KBM-7 (cell line): ENCODE results near the gene CCDC71L.
"Not testable (repeated sequence)": the region's sequence is repeated elsewhere in the genome, so short reads cannot be mapped to it uniquely, and the experiment has no call there.

Experiments
- DNase-seq: peaks from one replicate; pipeline ENCODE4 v3.0.0-alpha.2; 2015
- in situ Hi-C: fragments of 300-500 bp; cut with MboI; formaldehyde crosslinking; loops from 2 replicates; pipeline ENCODE4 v1.14.3; 2020; ENCODE audit warnings: low sequenced_read_pairs, low pct_unique_long_range_greater_than_20kb, mixed read lengths

Gene CCDC71L

GRCh38 chr7:106660862-106661720 lies at the start of gene CCDC71L:
Gene CCDC71L (minus strand): TSS chr7:106661158. CDS start chr7:106660896, 262 bp downstream.
- in situ Hi-C loops, result no loop called here
- peak; percentile 96 for DNase-seq

GRCh38 chr7:106709604-106710003 lies 48.6 kb upstream of the CCDC71L start:
- in situ Hi-C loops, DNase-seq: not testable (repeated sequence)

DNA sequence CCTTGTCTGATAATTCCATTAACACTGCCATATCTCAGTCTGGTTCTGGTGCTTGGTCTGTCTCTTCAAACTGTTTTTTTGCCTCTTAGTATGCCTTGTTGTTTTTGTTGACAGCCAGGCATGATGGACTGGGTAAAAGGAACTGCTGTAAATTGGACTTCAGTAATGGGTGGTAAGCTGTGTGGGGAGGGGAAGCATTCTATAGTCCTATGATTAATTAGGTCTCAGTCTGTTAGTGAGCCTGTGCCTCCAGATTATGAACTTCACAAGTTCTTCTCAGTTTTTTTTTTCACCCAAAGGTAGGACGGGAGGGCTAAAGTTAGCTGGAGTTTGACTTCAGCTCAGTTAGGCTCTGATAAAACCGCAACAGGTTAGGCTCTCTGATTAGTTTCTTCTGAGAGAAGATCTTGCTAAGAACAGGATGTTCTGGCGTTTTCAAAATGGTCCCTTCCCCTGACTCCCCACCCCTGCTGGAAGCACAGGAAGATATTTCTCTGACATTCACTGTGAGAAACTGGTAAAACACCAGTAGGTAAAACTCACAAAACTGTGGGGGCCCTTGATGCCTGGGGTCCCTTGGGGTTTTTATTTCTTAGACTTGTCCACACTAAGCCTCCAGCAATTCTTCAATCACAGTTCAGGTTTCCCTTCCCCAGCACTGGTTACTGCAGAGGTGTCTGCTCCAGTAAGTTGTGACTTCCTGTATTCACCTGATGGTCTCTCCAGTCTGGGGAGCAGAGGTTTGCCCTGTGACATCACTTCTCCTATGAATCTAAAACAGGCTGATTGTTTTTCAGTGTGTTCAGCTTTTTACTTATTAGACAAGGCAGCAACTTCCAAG lies 43.3 kb upstream of the CCDC71L start:
- in situ Hi-C loops, result no loop called here
- no peak for DNase-seq

DNA sequence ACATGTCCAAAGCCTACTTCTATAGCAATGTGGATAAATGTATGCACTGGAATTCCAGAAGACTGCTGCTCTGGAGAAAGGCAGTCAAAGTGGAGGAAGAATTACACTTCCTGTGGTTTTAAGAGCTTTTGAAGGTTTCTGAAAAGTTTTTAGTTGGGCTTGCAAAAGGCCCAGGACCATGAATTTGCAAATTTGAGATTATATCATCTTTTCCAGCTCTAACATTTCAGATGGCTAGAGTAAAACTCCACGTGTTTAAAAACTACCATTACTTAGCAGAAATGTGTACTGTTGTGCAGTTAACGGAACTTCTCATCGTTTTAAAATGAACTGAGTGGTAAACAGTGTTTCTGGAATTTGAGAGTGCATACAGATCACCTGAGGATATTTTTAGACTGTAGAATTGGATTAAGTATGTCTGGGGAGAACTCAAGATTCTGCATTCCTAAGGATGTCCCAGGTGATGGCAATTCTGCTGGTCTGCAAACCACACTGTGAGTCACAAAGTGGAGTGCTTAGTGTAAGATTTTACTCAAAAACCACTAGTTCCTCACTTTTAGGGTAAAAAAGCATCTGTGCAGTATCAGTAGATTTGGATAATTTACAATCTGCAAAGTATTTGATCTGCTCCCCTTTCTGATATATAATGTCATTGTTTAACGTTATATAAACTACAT lies 32.9 kb upstream of the CCDC71L start:
- in situ Hi-C loops, result no loop called here

GRCh38 chr7:106692450-106693051 lies 31.6 kb upstream of the CCDC71L start:
- in situ Hi-C loops, result no loop called here
- no peak for DNase-seq

More for the DNA sequence above, 32.9 kb upstream of the CCDC71L start:
- no peak for DNase-seq

DNA sequence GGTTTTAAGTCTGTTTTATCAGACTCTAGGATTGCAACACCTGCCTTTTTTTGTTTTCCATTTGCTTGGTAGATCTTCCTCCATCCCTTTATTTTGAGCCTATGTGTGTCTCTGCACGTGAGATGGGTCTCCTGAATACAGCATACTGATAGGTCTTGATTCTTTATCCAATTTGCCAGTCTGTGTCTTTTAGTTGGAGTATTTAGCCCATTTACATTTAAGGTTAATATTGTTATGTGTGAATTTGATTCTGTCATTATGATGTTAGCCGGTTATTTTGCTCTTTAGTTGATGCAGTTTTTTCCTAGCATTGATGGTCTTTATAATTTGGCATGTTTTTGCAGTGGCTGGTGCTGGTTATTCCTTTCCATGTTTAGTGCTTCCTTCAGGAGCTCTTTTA lies 27.2 kb upstream of the CCDC71L start:
- not testable (repeated sequence) for DNase-seq

DNA sequence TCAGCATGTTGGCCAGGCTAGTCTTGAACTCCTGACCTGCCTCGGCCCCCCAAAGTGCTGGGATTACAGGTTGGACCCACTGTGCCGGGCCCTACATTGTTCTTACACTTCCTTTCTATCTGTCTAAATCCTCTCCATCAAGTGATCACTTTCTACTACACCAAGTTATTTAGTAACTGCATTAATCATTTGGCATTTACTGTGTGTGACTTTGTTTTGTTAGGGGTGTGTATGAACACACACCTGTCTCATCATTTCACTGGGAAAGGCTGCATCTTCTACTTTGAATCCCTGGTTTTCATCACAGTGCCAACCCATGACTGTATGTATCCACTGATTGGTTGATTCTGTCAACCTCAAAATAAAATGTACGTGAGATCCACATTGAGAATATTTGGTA lies 23.0 kb upstream of the CCDC71L start:
- no peak for DNase-seq
- in situ Hi-C loops, result no loop called here

More for the DNA sequence above, 27.2 kb upstream of the CCDC71L start:
- in situ Hi-C loops, result not testable (repeated sequence)

DNA sequence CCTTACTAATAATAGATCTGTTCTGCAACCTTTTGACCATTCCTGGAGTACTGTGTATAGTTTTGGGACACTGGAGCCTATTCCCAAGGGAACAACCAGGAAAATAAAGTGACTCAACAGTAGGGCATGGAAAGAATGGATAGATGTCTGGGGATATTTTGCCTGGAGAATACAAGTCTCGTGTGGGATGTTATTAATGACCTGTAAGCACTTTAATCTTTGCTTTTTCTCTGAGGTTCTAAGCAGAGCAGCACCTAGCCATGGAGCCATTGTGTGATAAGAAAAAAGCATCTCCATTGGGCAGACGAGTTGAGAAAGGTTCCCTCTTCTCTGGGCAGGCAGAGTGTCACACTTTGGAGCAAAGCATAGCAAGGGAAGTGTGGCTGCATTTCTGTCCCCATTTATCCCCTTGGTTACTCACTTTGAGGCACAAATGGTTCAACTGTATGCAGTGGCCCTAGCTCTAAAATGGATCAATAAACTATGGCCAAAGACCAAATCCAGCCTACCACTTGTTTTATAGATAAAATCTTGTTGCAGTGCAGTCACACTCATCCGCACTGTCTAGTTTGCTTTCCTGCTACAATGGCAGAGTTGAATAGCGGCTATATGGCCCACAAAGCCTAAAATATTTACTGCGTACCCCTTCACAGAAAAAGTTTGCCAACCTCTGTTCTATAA lies 21.0 kb upstream of the CCDC71L start:
- DNase-seq, result no peak
- in situ Hi-C loops, result no loop called here

GRCh38 chr7:106679153-106679931 lies 18.4 kb upstream of the CCDC71L start:
- peak; percentile 80 for DNase-seq

GRCh38 chr7:106678795-106679152 lies 17.8 kb upstream of the CCDC71L start:
- in situ Hi-C loops, result no loop called here
- DNase-seq, result no peak

More at GRCh38 chr7:106679153-106679931, 18.4 kb upstream of the CCDC71L start:
- in situ Hi-C loops, result no loop called here

GRCh38 chr7:106676506-106676905 lies 15.5 kb upstream of the CCDC71L start:
- in situ Hi-C loops, DNase-seq: not testable (repeated sequence)

GRCh38 chr7:106673688-106674087 lies 12.7 kb upstream of the CCDC71L start:
- DNase-seq, in situ Hi-C loops: not testable (repeated sequence)

- in situ Hi-C loops, result not testable (repeated sequence)
These were observed 11.0 kb upstream of the CCDC71L start for GRCh38 chr7:106671930-106672329.

DNA sequence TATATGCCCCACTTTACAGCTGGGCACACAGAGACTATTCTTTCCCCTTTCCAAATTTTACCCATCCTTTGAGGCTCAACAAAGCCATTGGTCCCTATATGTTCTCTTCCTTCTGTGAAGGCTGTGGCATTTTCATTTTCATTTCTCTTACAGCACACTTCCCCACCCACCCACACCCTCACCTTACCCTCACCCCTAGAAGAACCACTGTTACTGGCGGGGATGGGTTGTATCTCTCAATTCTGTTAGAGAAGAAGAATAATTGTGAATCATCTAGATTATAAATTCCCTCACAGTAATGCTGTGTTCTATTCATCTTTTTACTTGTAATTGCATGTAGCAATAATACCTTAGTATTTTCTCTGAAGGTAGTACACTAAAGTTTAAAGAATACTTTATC lies 10.2 kb upstream of the CCDC71L start:
- no peak for DNase-seq
- in situ Hi-C loops, result no loop called here

More at GRCh38 chr7:106671930-106672329, 11.0 kb upstream of the CCDC71L start:
- not testable (repeated sequence) for DNase-seq

GRCh38 chr7:106668861-106669524 lies 8.0 kb upstream of the CCDC71L start:
- no peak for DNase-seq
- in situ Hi-C loops, result no loop called here

GRCh38 chr7:106666353-106666752 lies 5.4 kb upstream of the CCDC71L start:
- in situ Hi-C loops, result no loop called here
- no peak for DNase-seq

DNA sequence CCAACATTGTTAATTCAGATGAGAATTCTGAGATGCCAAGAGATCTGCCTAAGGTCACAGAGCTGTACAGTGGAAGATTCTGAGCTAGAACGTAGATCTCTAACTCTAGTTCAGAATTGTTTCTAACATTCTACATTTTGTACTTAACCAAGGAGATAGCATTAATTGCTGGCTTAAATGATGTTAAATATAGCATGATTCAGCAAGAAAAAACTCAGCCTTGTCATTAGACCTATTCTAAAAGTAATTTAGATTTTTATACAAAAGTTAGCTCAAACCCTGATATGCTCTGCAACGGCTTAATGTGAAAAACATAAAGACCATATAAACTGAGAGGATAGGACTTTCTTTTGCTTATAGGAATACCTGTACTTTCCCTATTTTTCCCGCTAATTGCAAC lies 3.4 kb upstream of the CCDC71L start:
- in situ Hi-C loops, result no loop called here
- no peak for DNase-seq
